NT2/D1 (cell line): ENCODE results near the gene FUT2.

ENCODE experiments used
- SUZ12 ChIP-seq: IDR thresholded peaks from 2 replicates; pipeline ENCODE4 v1.6.1; 2011; ENCODE audit not compliant: insufficient read length, insufficient read depth; ENCODE audit errors: extremely low read depth
- YY1 ChIP-seq: IDR thresholded peaks from 2 replicates; pipeline ENCODE4 v1.6.1; 2011; ENCODE audit not compliant: insufficient read length, insufficient read depth
- ZNF274 ChIP-seq: IDR thresholded peaks from 2 replicates; pipeline ENCODE4 v1.6.1; 2011; ENCODE audit warnings: mild to moderate bottlenecking, low read depth, low read length

GRCh38 chr19:48651683-48652048 is 44.1 kb upstream of the FUT2 start:
- TF ChIP-seq YY1 (no peak), SUZ12 (no peak), ZNF274 (no peak)
